ENCODE measurements around the gene APOBEC3H.
"Not testable (repeated sequence)": the region's sequence is repeated elsewhere in the genome, so short reads cannot be mapped to it uniquely, and the experiment has no call there.

APOBEC3H gene

DNA sequence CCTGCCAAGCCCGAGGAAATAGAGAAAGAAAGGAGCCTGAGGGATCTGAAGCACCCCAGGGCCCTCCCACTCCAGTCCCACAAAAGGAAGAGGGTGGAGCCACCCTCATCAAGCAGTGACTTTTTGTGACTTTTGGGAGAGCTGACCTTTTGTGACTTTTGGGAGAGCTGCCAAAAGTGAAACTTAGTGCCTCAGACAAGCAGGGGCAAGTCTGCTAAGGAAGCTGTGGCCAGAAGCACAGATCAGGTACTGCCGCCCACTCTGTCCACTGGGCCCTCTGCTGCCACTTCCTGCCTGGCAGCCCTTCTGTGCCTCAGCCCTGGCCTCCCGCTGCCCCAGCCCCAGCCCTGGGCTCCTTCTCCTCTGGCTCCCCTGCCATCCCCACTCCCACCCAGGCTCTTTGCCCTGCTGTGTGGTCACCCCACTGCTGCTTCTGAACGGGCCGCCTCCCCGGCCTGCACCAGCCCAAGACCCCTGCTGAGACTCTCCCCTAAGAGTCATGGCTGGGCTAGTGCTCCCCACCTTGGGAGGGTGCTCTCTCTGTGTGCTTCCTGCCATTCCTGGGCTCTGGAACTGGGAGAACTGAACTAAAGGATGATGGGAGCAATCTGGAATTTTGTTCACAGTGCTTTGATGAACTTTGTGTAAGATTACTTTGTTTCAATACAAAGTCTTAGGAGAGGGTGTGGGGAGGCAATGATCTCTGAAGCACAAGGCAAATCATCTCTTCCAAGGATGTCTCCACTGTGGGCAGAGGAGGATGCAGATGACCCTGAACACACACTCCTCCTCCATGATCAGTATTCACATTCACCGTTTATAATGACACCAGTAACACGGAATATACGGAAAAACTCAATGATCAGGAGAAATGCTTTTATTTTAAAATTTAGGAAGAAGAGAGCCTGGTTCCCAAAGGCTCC is at the start of gene APOBEC3H:
APOBEC3H (plus strand) TSS at position 147 of the 923 bp plus-strand sequence. CDS start 3,035 bp downstream, outside the sequence.
- DNase-seq (ENCODE audit: low spot score): peak; percentile 14

DNA sequence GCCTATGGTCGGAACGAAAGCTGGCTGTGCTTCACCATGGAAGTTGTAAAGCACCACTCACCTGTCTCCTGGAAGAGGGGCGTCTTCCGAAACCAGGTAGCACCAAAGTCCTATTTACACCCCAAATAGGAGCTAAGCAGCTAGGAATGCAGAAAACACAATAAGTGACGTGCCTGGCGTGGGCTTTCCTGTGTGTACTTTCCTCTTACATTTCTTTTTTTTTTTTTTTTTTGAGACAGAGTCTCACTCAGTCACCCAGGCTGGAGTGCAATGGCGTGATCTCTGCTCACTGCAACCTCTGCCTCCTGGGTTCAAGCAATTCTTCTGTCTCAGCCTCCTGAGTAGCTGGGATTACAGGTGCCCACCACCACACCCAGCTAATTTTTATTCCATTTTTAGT is 47.6 kb upstream of the APOBEC3H start:
- DNase-seq (ENCODE audit: low spot score): not testable (repeated sequence)

DNA sequence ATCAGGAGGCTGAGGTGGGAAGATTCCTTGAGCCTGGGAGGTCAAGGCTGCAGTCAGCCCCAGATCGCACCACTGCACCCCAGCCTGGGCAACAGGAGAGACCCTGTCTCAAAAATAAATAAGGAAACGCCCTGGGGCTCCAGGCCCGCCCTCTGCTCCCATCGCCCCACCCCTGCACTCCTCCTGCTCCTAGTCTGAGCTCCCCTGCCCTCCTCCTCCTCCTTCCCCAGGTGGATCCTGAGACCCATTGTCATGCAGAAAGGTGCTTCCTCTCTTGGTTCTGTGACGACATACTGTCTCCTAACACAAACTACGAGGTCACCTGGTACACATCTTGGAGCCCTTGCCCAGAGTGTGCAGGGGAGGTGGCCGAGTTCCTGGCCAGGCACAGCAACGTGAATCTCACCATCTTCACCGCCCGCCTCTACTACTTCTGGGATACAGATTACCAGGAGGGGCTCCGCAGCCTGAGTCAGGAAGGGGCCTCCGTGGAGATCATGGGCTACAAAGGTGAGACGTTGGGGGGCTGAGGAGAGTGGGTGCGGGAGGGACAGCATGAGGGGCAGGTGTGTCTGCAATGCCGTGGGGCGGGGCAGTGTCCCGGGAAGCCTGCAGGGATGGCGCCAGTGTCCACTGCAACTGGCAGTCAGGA is 45.1 kb upstream of the APOBEC3H start:
- DNase-seq (ENCODE audit: low spot score): not testable (repeated sequence)

DNA sequence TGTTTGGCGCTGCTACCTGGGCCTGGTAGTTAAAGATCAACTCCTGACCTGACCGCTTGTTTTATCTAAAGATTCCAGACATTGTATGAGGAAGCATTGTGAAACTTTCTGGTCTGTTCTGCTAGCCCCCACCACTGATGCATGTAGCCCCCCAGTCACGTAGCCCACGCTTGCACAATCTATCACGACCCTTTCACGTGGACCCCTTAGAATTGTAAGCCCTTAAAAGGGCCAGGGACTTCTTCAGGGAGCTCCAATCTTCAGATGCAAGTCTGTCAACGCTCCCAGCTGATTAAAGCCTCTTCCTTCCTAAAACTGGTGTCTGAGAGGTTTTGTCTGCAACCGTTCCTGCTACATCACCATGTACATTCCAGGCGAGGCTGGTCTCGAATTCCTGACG is 41.4 kb upstream of the APOBEC3H start:
- no peak for DNase-seq (ENCODE audit: low spot score)

DNA sequence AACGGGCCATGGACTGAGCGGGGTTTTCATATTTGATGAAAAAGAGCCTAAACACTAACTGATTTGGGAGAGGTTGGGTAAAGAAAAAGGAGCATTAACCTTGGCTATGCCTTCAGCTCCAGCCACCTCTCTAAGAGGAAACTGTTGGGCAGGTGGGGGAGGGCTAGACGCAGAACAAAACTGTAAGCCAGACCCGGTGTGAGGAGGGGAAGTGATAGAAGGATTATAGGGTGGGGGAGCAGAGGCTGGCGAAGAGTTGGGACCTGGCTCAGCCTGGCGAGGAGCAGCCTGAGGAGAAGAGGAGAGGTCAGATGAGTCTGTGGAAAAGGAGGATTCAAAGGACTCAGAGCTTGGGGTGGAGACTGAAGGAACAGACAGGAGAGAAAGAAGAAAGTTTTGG is 35.8 kb upstream of the APOBEC3H start:
- not testable (repeated sequence) for DNase-seq (ENCODE audit: low spot score)

DNA sequence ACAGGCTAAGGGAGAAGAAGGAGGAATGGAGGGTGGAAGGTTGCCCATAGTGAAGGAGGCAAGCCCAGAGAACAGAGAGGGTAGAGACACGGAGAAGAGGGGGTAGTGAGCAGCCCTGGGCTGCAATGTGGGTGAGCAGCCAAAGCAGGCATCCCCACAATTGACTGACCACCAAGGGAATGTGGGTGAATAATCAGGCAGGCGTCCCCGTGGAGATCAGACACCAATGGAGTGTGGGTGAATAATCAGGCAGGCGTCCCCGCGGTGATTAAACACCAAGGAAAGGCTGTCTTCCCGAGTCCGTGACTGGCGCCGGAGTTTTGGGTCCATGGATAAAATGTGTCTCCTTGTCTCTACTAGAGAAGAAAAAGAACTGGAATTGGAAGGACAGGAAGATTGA is 35.1 kb upstream of the APOBEC3H start:
- not testable (repeated sequence) for DNase-seq (ENCODE audit: low spot score)

DNA sequence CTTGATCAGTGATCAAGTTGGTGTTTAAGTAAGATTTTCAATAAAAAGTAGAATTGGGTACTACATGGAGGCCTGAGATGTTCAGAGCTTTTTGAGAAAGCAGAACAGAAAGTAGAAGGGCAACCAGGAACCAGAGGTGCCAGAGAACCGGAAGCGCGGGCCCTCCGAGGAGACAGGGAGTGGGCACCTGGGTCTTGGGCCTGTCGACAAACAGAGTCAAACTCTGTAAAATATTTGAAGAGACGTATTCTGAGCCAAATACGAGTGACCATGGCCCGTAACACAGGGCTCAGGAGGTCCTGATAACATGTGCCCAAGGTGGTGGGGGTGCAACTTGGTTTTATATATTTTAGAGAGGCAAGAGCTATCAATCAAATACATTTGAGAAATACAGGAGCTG is 33.1 kb upstream of the APOBEC3H start:
- DNase-seq (ENCODE audit: low spot score): not testable (repeated sequence)

DNA sequence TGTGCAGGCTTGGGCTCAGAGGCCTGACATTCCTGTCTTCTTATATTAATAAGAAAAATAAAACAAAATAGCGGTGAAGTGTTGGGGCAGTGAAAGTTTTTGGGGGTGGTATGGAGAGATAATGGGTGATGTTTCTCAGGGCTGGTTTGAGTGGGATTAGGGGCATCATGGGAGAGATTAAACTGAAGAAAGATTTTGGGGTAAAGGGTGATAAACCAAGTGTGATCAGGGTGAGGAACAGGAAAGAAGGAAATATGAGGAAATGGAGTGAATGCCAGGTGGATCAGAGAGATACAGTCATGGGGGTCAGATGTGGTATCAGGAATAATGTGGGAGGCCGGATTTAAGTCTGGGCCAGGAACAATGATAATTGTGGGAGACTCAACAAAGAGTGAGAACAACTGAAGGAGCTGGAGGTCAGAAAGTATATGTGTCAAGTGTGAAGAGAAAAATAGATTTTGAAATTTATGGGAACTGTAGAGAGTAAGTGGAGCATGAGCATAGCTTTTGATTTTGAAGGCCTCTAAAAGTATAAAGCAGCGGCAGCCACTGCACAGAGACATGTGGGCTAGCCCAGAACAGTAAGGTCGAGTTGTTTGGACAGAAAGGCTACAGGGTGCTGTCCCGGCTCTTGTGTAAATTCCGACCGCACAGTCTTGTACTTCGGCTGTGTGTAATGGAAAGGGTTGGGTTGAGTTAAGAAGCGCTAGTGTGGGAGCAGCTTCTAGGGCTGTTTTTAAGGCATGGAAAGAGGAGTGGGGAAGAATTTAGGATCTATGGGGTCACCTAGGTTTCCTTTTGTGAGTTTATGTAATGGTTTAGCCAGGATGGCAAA is 30.4 kb upstream of the APOBEC3H start:
- not testable (repeated sequence) for DNase-seq (ENCODE audit: low spot score)

DNA sequence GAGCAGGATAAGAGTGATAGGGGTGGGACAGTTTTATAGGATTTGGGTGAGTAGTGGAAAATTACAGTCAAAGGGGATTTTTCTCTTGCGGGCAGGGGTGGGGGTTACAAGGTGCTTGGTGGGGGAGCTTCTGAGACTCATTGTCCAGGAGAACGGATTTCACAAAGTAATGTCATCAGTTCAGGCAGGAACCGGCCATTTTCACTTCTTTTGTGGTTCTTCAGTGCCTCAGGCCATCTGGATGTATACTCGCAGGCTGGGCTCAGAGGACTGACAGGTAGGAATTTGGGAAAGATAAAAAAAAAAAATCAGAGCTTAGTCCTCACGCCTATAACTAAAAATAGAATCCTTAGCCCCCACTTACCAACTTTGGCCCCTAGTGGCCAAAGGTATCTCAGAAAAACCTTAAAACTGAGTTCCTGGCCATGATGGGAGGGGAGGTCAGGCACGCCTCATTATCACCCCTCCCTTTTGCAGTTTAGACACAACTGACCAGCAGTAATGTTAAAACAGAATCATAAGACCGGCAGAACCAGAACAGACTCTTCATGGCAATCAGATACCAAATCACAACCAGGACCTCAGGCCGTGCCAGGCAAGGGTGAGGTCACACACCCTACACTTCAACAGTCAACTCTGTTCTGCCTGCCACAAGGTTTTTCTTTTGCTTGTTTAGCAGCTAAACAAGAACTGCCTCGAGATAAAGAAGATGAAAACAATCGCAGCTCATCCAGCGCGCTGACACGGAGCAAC is 28.8 kb upstream of the APOBEC3H start:
- no peak for DNase-seq (ENCODE audit: low spot score)

DNA sequence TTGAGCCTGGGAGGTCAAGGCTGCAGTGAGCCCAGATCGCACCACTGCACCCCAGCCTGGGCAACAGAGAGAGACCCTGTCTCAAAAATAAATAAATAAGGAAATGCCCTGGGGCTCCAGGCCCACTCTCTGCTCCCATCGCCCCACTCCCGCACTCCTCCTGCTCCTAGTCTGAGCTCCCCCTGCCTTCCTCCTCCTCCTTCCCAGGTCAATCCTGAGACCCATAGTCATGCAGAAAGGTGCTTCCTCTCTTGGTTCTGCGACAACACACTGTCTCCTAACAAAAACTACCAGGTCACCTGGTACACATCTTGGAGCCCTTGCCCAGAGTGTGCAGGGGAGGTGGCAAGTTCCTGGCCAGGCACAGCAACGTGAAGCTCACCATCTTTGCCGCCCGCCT is 26.9 kb upstream of the APOBEC3H start:
- no peak for DNase-seq (ENCODE audit: low spot score)

DNA sequence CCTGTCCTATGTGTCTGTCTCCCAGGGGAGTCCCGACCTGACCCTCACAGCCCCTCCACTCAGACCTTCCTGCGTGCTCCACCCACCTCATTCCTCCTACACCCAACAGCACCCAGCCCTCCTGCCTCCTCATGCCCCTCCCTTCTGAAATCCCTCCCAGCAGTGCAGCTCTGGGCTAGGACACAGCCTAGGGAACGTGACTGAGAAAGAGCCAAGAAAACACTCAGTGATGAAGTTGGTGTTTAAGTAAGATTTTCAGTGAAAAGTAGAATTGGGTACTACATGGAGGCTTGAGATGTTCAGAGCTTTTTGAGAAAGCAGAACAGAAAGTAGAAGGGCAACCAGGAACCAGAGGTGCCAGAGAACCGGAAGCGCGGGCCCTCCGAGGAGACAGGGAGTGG is 24.5 kb upstream of the APOBEC3H start:
- DNase-seq (ENCODE audit: low spot score): not testable (repeated sequence)

DNA sequence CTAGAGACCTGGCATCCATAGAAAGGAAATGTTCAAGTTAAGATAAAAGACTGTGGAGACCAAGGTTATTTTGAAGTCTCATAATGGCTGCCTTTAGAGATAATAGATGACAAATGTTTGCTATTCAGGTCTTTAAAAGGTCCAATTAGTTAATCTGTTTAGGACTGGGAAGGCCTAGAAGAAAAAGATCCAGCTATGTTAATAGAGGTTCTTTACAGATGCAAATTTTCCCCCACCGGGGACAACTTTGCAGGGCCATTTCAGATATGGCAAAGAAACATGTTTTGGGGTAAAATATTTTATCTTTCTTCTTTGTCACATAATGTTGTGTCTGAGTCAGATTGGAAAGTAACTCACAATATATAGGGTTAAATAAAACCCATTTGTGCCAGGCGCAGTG is 23.1 kb upstream of the APOBEC3H start:
- no peak for DNase-seq (ENCODE audit: low spot score)

DNA sequence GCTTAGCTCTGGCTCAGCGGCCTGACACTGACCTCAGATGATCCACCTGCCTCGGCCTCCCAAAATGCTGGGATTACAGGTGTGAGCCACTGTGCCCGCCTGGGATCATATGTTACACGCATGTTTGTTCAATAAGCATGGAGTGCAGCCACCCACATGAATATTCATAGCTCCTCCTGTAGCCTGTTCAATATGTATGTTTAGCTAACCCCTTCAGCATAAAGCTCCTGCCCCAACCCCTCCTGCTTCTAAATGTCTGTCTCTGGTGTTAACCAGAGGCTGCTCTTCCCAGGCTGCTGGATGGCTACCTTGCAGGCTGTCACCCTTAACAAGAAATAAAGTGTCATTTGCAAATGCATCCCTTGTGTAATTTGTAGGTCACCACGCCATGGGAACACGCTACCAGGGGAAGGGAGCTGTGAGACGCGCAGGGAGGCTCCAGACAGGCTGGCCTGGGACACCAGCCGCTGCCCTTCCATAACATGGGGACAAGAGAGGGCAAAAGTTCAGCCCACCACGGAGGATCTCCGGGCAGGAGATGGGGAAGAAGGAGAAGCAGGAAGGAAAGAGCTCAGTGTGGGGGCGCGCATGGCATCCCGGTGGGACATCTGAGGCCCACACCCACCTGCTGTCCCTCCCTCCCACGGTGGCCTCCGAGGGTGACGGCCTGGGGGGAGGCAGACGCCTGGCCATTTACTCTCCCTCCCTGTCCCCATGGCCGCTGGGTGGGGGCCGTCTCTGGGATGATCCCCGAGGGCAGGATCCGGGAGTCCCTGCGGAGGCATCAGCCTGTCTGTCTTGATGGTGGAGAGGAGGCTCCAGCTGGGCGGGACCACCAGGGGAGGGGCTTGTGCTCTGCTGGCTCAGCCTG is 20.7 kb upstream of the APOBEC3H start:
- not testable (repeated sequence) for DNase-seq (ENCODE audit: low spot score)

DNA sequence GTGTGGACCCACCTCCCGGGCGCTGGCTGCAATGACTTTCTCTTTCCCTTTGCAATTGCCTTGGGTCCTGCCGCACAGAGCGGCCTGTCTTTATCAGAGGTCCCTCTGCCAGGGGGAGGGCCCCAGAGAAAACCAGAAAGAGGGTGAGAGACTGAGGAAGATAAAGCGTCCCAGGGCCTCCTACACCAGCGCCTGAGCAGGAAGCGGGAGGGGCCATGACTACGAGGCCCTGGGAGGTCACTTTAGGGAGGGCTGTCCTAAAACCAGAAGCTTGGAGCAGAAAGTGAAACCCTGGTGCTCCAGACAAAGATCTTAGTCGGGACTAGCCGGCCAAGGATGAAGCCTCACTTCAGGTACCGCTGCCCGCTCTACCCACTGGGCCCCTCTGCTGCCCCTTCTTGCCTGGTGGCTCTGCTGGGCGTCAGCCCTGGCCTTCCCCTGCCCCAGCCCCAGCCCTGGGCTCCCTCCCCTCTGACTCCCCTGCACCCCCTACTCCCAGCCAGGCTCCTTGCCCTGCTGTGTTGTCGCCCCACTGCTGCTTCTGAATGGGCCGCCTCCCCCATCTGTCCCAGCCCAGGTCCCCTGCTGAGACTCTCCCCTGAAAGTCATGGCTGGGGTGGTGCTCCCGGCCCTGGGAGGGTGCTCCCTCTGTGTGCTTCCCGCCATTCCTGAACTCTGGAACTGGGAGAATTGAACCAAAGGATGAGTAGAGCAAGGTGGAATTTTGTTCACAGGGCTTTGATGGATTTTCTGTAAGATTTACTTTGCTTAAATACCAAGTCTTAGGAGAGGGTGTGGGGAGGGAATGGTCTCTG is 19.8 kb upstream of the APOBEC3H start, which contains the start of gene APOBEC3G:
APOBEC3G (plus strand) TSS at position 250 of the 815 bp plus-strand sequence; CDS start at position 337, 87 bp downstream.
- DNase-seq (ENCODE audit: low spot score): peak; percentile 39

DNA sequence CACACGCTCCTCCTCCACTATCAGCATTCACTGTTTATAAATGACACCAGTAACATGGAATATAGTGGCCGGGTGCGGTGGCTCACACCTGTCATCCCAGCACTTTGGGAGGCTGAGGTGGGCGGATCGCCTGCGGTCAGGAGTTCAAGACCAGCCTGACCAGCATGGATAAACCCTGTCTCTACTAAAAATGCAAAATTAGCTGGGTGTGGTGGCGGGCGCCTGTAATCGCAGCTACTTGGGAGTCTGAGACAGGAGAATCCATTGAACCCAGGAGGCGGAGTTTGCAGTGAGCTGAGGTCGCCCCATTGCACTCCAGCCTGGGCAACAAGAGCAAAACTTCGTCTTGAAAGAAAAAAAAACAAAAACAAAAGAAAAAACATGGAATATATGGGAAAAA is 19.1 kb upstream of the APOBEC3H start:
- DNase-seq (ENCODE audit: low spot score): not testable (repeated sequence)

DNA sequence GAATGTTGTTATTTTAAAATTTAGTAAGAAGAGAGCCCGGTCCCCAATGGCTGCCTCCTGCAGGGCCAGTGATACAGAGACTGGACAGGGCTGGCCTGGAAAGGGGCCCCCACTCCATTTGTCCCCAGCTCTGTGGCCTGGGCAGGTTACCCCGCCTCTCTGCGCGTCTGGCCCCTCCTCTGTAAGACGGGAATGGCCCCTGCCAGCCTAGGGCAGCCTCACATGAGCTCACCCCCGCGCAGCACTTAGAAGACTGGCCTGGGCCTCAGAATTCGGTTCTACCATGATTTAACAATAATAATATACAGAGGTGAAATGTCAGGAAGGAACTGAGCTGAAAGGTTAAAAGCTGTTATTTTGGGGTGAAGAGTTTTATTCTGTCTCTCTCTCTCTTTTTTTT is 18.7 kb upstream of the APOBEC3H start:
- no peak for DNase-seq (ENCODE audit: low spot score)

DNA sequence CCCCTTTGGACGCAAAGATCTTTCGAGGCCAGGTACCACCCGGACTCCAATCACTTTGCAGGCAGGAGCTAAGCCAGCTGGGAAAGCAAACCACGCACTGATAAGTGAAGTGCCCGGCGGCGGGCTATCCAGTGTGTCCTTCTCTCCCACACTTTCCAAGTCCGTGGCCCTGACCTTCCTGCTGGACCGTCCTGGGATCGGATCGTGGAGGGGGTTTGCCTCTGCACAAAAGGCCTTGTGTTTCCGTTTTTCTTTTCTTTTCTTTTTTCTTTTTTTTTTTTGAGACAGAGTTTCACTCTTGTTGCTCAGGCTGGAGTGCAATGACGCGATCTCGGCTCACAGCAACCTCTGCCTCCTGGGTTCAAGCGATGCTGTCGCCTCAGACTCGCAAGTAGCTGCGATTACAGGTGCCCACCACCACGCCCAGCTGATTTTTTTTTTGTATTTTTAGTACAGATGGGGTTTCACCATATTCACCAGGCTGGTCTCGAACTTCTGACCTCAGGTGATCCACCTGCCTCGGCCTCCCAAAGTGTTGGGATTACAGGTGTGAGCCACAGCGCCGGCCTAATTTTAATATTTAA is 17.9 kb upstream of the APOBEC3H start:
- not testable (repeated sequence) for DNase-seq (ENCODE audit: low spot score)

DNA sequence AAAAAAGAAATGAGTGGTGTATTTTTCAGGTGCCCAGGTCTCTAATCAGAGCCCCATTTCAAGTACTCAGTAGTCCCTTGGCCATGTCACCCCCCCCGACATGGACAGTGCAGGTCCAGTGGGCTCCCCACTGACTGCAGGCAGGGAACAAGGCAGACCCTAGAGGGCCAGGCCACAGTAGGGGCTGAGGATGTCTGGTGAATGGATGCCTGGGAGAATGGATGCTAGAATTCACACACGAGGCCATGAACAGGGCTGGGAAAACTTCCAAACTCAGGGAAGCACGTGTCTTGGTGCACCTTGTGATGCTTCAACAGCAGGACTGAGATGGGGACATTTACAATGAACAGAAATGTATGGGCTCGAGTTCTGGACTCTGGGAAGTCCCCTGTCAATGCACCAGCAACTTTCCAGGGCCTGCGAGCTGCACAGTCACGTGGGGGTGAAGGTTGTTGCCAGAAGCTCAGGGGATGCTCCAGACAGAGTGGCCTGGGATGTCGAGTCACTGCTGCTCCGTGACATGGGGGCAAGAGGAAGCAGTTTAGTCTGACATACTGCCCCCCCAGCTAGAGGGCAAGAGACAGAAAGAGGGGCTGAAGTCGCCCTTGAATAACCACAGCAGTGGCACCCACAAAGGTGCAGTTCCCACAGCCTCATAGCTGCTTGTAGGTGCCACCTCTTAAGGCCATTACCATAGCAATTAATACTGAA is 16.8 kb upstream of the APOBEC3H start:
- no peak for DNase-seq (ENCODE audit: low spot score)

All from globus pallidus (tissue), 1 donor.